H1 (cell line): ENCODE results near the gene DHX32. TPM values are rescaled to one million over a fixed set of nuclear protein-coding genes. Genes with fewer than 3 reads are reported as not detected.

ENCODE experiments used
- CTCF ChIA-PET: fragments of 300-600 bp; sonication (Branson Sonifier 250); formaldehyde crosslinking; loops from one replicate; lab custom pipeline; 2021; ENCODE audit not compliant: partially characterized antibody; lab: Charles Lee
- POLR2A ChIA-PET: fragments of 300-600 bp; sonication (Branson Sonifier 250); formaldehyde crosslinking; loops from one replicate; lab custom pipeline; 2021; ENCODE audit warnings: inconsistent platforms; ENCODE audit not compliant: partially characterized antibody; lab: Charles Lee
- DNase-seq, 2 experiments: peaks; one replicate each; pipeline versions ENCODE4 v3.0.0 to v3.0.0-alpha.2; 2010 to 2022; ENCODE audit warnings: low spot score in 2 of 2, low read depth in 1 of 2, mixed read lengths in 1 of 2
- FAIRE-seq: peaks from 2 replicates; lab custom pipeline; 2011; peaks lifted over from hg19 to GRCh38; lab: Jason Lieb, UNC
- H2AFZ ChIP-seq: 2 replicates; pipeline ENCODE4 v1.8.1; 2012; ENCODE audit warnings: low read length, inconsistent platforms
- H2AK5ac ChIP-seq: 2 replicates; pipeline ENCODE4 v1.6.1; 2013; ENCODE audit warnings: low read depth, low read length
- H2BK120ac ChIP-seq: replicated peaks from 2 replicates; pipeline ENCODE3; 2013; ENCODE audit warnings: low read depth, low read length, inconsistent platforms
- H2BK12ac ChIP-seq: 2 replicates; pipeline ENCODE4 v1.6.1; 2013; ENCODE audit warnings: low read depth, low read length
- H2BK15ac ChIP-seq: 2 replicates; pipeline ENCODE4 v1.6.1; 2013; ENCODE audit warnings: low read length
- H2BK20ac ChIP-seq: 2 replicates; pipeline ENCODE4 v1.6.1; 2013; ENCODE audit warnings: low read length
- H2BK5ac ChIP-seq: 2 replicates; pipeline ENCODE4 v1.6.1; 2013; ENCODE audit warnings: low read depth, low read length
- H3K14ac ChIP-seq: 2 replicates; pipeline ENCODE4 v1.6.1; 2013; ENCODE audit warnings: inconsistent platforms; ENCODE audit not compliant: insufficient read length
- H3K18ac ChIP-seq: 2 replicates; pipeline ENCODE4 v1.6.1; 2013; ENCODE audit warnings: low read length; ENCODE audit errors: extremely low read depth
- H3K23ac ChIP-seq: 2 replicates; pipeline ENCODE4 v1.6.1; 2013; ENCODE audit warnings: inconsistent platforms; ENCODE audit not compliant: insufficient read length
- H3K23me2 ChIP-seq: 2 replicates; pipeline ENCODE4 v1.6.1; 2013; ENCODE audit warnings: low read depth, low read length
- H3K27ac ChIP-seq: 2 replicates; pipeline ENCODE4 v1.6.1; 2011; ENCODE audit warnings: low read depth, low read length, inconsistent platforms
- H3K27me3 ChIP-seq, 4 experiments: replicated peaks in 1 of 4; 1 replicate in 1 of 4; 2 replicates in 3 of 4; pipeline versions ENCODE4 v1.6.1 to v1.8.1; 2011 to 2013; ENCODE audit warnings: low read length in 3 of 4, mild to moderate bottlenecking in 3 of 4, inconsistent platforms in 2 of 4, mixed read lengths in 2 of 4, moderate library complexity in 1 of 4; ENCODE audit not compliant: control insufficient read depth in 3 of 4, insufficient read depth in 3 of 4; ENCODE audit errors: extremely low read depth in 1 of 4
- H3K36me3 ChIP-seq, 4 experiments: 2 replicates each; pipeline versions ENCODE4 v1.6.1 to v1.8.1; 2011 to 2013; ENCODE audit warnings: mild to moderate bottlenecking in 4 of 4, low read length in 3 of 4, moderate library complexity in 2 of 4, control low read depth in 1 of 4, inconsistent platforms in 1 of 4; ENCODE audit not compliant: insufficient read depth in 4 of 4, control insufficient read depth in 2 of 4
- H3K4ac ChIP-seq: replicated peaks from 2 replicates; pipeline ENCODE3; 2013; ENCODE audit warnings: low read length, low read depth, mixed read lengths, inconsistent platforms; ENCODE audit not compliant: insufficient read length
- H3K4me1 ChIP-seq, 4 experiments: replicated peaks in 1 of 4; 1 replicate in 1 of 4; 2 replicates in 3 of 4; pipeline versions ENCODE4 v1.6.1 to v1.8.1; 2011 to 2013; ENCODE audit warnings: low read length in 3 of 4, inconsistent platforms in 2 of 4, mixed read lengths in 1 of 4; ENCODE audit not compliant: insufficient read depth in 4 of 4, control insufficient read depth in 3 of 4
- H3K4me2 ChIP-seq, 2 experiments: 2 replicates each; pipeline versions ENCODE4 v1.6.1 to v1.8.1; 2011 to 2013; ENCODE audit warnings: low read depth in 2 of 2, low read length in 2 of 2, control low read depth in 1 of 2, inconsistent platforms in 1 of 2, mild to moderate bottlenecking in 1 of 2; ENCODE audit not compliant: insufficient read depth in 1 of 2
- H3K4me3 ChIP-seq, 4 experiments: fragments of 200-600, 300-600 bp in 1 of 4; sonication (generic), shearing (Covaris generic), sonication (Bioruptor Twin) in 1 of 4; 2 replicates each; pipeline versions ENCODE4 v1.5.1 to v1.8.1; 2011 to 2016; ENCODE audit warnings: low read length in 4 of 4, low read depth in 3 of 4, control low read depth in 2 of 4, inconsistent platforms in 2 of 4, mild to moderate bottlenecking in 2 of 4, mixed read lengths in 1 of 4, moderate library complexity in 1 of 4; ENCODE audit not compliant: insufficient read depth in 2 of 4; ENCODE audit errors: extremely low read depth in 1 of 4
- H3K56ac ChIP-seq: replicated peaks from 2 replicates; pipeline ENCODE3; 2013; ENCODE audit warnings: low read depth, mild to moderate bottlenecking, mixed read lengths, low read length, inconsistent platforms; ENCODE audit not compliant: insufficient read length
- H3K79me1 ChIP-seq: 2 replicates; pipeline ENCODE4 v1.6.1; 2013; ENCODE audit warnings: low read depth, low read length, control low read depth
- H3K79me2 ChIP-seq, 2 experiments: 2 replicates each; pipeline versions ENCODE4 v1.6.1 to v1.8.1; 2012 to 2013; ENCODE audit warnings: low read length in 2 of 2, mild to moderate bottlenecking in 2 of 2, inconsistent platforms in 1 of 2; ENCODE audit not compliant: insufficient read depth in 2 of 2, control insufficient read depth in 1 of 2
- H3K9ac ChIP-seq, 4 experiments: replicated peaks in 1 of 4; 1 replicate in 1 of 4; 2 replicates in 3 of 4; pipeline versions ENCODE4 v1.6.1 to v1.8.1; 2011 to 2013; ENCODE audit warnings: low read depth in 3 of 4, low read length in 3 of 4, control low read depth in 2 of 4, mild to moderate bottlenecking in 2 of 4, moderate library complexity in 2 of 4, inconsistent platforms in 1 of 4; ENCODE audit errors: extremely low read depth in 1 of 4
- H3K9me3 ChIP-seq, 2 experiments: 2 replicates each; pipeline versions ENCODE4 v1.6.1 to v1.8.1; 2012 to 2013; ENCODE audit warnings: mild to moderate bottlenecking in 2 of 2, moderate library complexity in 2 of 2, control low read depth in 1 of 2, inconsistent platforms in 1 of 2, low read depth in 1 of 2, low read length in 1 of 2, mixed read lengths in 1 of 2; ENCODE audit not compliant: insufficient read depth in 2 of 2
- H4K20me1 ChIP-seq, 2 experiments: replicated peaks in 1 of 2; 2 replicates each; pipeline versions ENCODE3 to v1.8.1; 2011 to 2013; ENCODE audit warnings: inconsistent platforms in 2 of 2, low read length in 2 of 2, mild to moderate bottlenecking in 1 of 2; ENCODE audit not compliant: insufficient read depth in 2 of 2, control insufficient read depth in 1 of 2
- H4K5ac ChIP-seq: 2 replicates; pipeline ENCODE4 v1.6.1; 2013; ENCODE audit warnings: low read length, low read depth, mixed read lengths, inconsistent platforms; ENCODE audit not compliant: insufficient read length
- H4K8ac ChIP-seq: 2 replicates; pipeline ENCODE4 v1.8.0; 2013; ENCODE audit warnings: mild to moderate bottlenecking, moderate library complexity, low read length, inconsistent platforms; ENCODE audit not compliant: insufficient read depth; ENCODE audit errors: extremely low read depth
- H4K91ac ChIP-seq: replicated peaks from 2 replicates; pipeline ENCODE3; 2013; ENCODE audit warnings: low read length, mixed read lengths, inconsistent platforms; ENCODE audit not compliant: insufficient read length
- ATF2 ChIP-seq: IDR thresholded peaks from 2 replicates; pipeline ENCODE4 v1.6.1; 2012; ENCODE audit warnings: low read length, inconsistent platforms
- BCL11A ChIP-seq, 2 experiments: IDR thresholded peaks; one replicate each; pipeline ENCODE4 v1.6.1; 2011; ENCODE audit warnings: low read depth in 2 of 2, low read length in 2 of 2, mild to moderate bottlenecking in 2 of 2
- CREB1 ChIP-seq: IDR thresholded peaks from 2 replicates; pipeline ENCODE4 v1.6.1; 2012; ENCODE audit warnings: inconsistent platforms
- GABPA ChIP-seq: IDR thresholded peaks from 2 replicates; pipeline ENCODE4 v1.6.1; 2011; ENCODE audit warnings: mild to moderate bottlenecking, low read length, moderate library complexity, borderline replicate concordance; ENCODE audit not compliant: insufficient read depth
- KDM1A ChIP-seq: fragments of 200-600, 300-600 bp; sonication (generic); IDR thresholded peaks from 2 replicates; pipeline ENCODE4 v1.7.1; 2016; ENCODE audit warnings: mild to moderate bottlenecking, low read length, borderline replicate concordance
- MAFK ChIP-seq: IDR thresholded peaks from 2 replicates; pipeline ENCODE4 v1.6.1; 2012; ENCODE audit warnings: low read depth, mild to moderate bottlenecking, improper control_type of control experiment, low read length
- MAX ChIP-seq: IDR thresholded peaks from 2 replicates; pipeline ENCODE4 v1.6.1; 2012; ENCODE audit warnings: inconsistent platforms
- RXRA ChIP-seq: IDR thresholded peaks from 2 replicates; pipeline ENCODE4 v1.6.1; 2011; ENCODE audit warnings: low read depth, mild to moderate bottlenecking, low read length, moderate library complexity; ENCODE audit not compliant: insufficient read depth
- SIRT6 ChIP-seq: IDR thresholded peaks from one replicate; pipeline ENCODE4 v1.7.1; 2012; ENCODE audit warnings: low read length, inconsistent platforms
- SP4 ChIP-seq: IDR thresholded peaks from 2 replicates; pipeline ENCODE4 v1.6.1; 2012; ENCODE audit warnings: low read length, inconsistent platforms
- SRF ChIP-seq: IDR thresholded peaks from 2 replicates; pipeline ENCODE4 v1.6.1; 2011; ENCODE audit warnings: mild to moderate bottlenecking, low read depth, low read length, moderate library complexity
- SUZ12 ChIP-seq: fragments of 200-600 bp; sonication (generic); IDR thresholded peaks from 2 replicates; pipeline ENCODE4 v1.6.1; 2012; ENCODE audit warnings: mild to moderate bottlenecking, inconsistent platforms, low read length, moderate library complexity, mixed read lengths
- WGBS, 2 experiments: shearing (Covaris generic) in 1 of 2; methylation state at CpG; one replicate each; pipeline versions ENCODE4 v1.1.6 to v1.1.7; 2013 to 2015; ENCODE audit warnings: low lambda C conversion rate in 2 of 2, mixed read lengths in 2 of 2, inconsistent platforms in 1 of 2, low coverage in 1 of 2, missing lambda C conversion rate in 1 of 2; ENCODE audit not compliant: insufficient replicate concordance in 2 of 2, insufficient coverage in 1 of 2, insufficient read length in 1 of 2; ENCODE audit errors: extremely low coverage in 1 of 2, missing lambda C conversion rate in 1 of 2; 5-methylcytosine and 5-hydroxymethylcytosine counted together
- polyA plus RNA-seq, 7 experiments: library from polyadenylated mRNA; depleted of rRNA in 3 of 7; stranded (reverse) in 5 of 7; unstranded in 2 of 7; fragments of >200 nt in 5 of 7; fragments of 200-250 nt in 2 of 7; gene quantifications; 1 replicate in 5 of 7; 2 replicates in 1 of 7; 4 replicates in 1 of 7; pipeline versions ENCODE4 v1.2.1 to v1.2.3, GENCODE V29; 2011 to 2013; ENCODE audit warnings: missing spikeins in 2 of 7, mixed read lengths in 2 of 7
- total RNA-seq: library from RNA; stranded (reverse); fragmentation: NEBNext Ultra II Directional; extraction: Animal tissue kit (Norgen Biotek cat#: 25700); gene quantifications from 2 replicates; pipeline ENCODE4 v1.2.1, GENCODE V29; 2021

The DHX32 gene
- total and polyA plus RNA-seq, 2 of the 8 experiments (the other 6 are each of a cell fraction or from before 2014, with no cell fraction given) = 12.4 to 15.8 TPM

- Histone ChIP-seq H2BK120ac (no peak overlapping the region), H3K18ac (no peak overlapping the region), H4K20me1 (peaks cover 2 to 6% of the 10 kb centered on the region in 2 experiments), H3K79me2 (no peaks in the 10 kb centered on the region), H2BK5ac (no peak overlapping the region), H3K4ac (no peak overlapping the region), H2BK20ac (no peak overlapping the region), H3K79me1 (no peaks in the 10 kb centered on the region), H3K14ac (no peak overlapping the region), H3K36me3 (peaks cover 6 to 23% (median 10%) of the 10 kb centered on the region in 4 experiments), H2AFZ (no peak overlapping the region), H4K8ac (no peak overlapping the region), H3K23me2 (no peaks in the 10 kb centered on the region), H3K4me2 (no peak overlapping the region), H3K27me3 (no peaks in the 10 kb centered on the region), H3K56ac (no peak overlapping the region), H4K5ac (no peak overlapping the region), H2AK5ac (no peak overlapping the region), H3K9me3 (no peaks in the 10 kb centered on the region), H2BK15ac (no peak overlapping the region), H3K4me3 (no peak overlapping the region), H3K9ac (no peak overlapping the region), H3K27ac (no peak overlapping the region), H2BK12ac (no peak overlapping the region), H3K4me1 (no peaks in the 10 kb centered on the region), H4K91ac (no peak overlapping the region), H3K23ac (no peak overlapping the region)
- ChIA-PET POLR2A (interaction anchor here (1.4 kb wide), 1 partner anchor 43 kb away, joined by 3 read pairs; no protein-coding TSS in a partner anchor), CTCF (interaction anchor here (0.9 to 1.0 kb wide), 2 partner anchors 20 to 133 kb away, joined by 3 read pairs; no protein-coding TSS in a partner anchor)
- DNase-seq (no peak), FAIRE-seq (no peak)
- 95% methylated on average over 8 of the region's 9 CpGs; no CpG with 5 or more reads in 1 of the 2 experiments for WGBS, 2 experiments
- TF ChIP-seq ATF2 (no peak), BCL11A (IDR thresholded peaks at IDR 0.05; ENCODE audit: low read depth in 2 of 2, low read length in 2 of 2) (no peak), SP4 (no peak), MAX (no peak), SRF (no peak), SUZ12 (no peak), RXRA (no peak), GABPA (no peak), KDM1A (no peak), CREB1 (no peak), MAFK (no peak), SIRT6 (no peak)
Measured at GRCh38 chr10:125843603-125844329, 37.3 kb downstream of the DHX32 start.
